ENCODE data around the gene FXYD5. TPM values are rescaled to one million over a fixed set of nuclear protein-coding genes. Genes with fewer than 3 reads are reported as not detected.

Gene FXYD5
- total and polyA plus RNA-seq, 8 donors: 10.3 to 118 (median 43.8) TPM

DNA sequence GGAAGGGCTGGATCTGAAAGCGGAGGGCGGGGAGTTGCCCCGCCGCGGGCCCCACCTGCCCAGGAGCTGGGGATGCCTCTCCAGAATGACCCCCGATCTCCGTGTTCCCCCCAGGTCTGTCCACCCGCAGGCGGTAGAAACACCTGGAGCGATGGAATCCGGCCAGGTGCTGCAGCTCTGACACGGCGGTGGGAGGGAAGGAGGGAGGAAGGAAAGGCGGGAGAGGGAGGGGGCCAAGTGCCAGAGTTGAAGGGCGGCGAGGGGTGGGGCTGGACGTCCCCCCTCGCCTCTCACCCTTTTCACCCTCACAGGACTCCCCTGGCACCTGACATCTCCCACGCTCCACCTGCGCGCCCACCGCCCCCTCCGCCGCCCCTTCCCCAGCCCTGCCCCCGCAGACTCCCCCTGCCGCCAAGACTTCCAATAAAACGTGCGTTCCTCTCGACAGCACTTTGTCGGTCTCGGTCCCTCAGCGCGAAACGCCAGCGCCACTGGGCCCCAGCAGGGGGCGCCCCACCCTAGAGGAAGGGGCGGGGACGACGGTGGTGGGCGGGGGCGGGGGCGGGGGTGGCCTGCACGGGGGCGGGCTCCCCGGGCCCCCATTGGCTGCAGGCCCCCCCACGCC is 11.8 kb upstream of the FXYD5 start:
- H3K27me3 ChIP-seq: peaks cover 0 to 56% (median 16%) of the 10 kb centered on the region in 3 donors
- no peaks in the 10 kb centered on the region for H3K9me3 ChIP-seq
- no peaks in the 10 kb centered on the region for H3K36me3 ChIP-seq
- TF ChIP-seq, protein P1, sequence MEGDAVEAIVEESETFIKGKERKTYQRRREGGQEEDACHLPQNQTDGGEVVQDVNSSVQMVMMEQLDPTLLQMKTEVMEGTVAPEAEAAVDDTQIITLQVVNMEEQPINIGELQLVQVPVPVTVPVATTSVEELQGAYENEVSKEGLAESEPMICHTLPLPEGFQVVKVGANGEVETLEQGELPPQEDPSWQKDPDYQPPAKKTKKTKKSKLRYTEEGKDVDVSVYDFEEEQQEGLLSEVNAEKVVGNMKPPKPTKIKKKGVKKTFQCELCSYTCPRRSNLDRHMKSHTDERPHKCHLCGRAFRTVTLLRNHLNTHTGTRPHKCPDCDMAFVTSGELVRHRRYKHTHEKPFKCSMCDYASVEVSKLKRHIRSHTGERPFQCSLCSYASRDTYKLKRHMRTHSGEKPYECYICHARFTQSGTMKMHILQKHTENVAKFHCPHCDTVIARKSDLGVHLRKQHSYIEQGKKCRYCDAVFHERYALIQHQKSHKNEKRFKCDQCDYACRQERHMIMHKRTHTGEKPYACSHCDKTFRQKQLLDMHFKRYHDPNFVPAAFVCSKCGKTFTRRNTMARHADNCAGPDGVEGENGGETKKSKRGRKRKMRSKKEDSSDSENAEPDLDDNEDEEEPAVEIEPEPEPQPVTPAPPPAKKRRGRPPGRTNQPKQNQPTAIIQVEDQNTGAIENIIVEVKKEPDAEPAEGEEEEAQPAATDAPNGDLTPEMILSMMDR (IDR thresholded peaks at IDR 0.05): peak in 3 of 7 experiments; percentile 52 to 83 (median 65)
- TF ChIP-seq POLR2A (IDR thresholded peaks at IDR 0.05) (no peak), POLR2AphosphoS5 (IDR thresholded peaks at IDR 0.05) (no peak)
- H3K4me3 ChIP-seq: peak overlapping the region; percentile 16 to 35 (median 18)
- peak; percentile 64 to 82 for DNase-seq
- intact Hi-C loops (cut with DNase I; ENCODE audit: low total_unique reads): loop anchor here (10.0 kb wide), 1 partner anchor 122 kb away; the partner anchor contains the start of gene USF2
- H3K27ac ChIP-seq: peak overlapping the region in 2 of 5 donors; percentile 29 to 35
- peaks cover 24 to 61% (median 52%) of the 10 kb centered on the region in 4 donors for H3K4me1 ChIP-seq
- 4 to 14% (median 5%) methylated on average over 18 to 45 of the region's 46 CpGs for WGBS, 5 donors

DNA sequence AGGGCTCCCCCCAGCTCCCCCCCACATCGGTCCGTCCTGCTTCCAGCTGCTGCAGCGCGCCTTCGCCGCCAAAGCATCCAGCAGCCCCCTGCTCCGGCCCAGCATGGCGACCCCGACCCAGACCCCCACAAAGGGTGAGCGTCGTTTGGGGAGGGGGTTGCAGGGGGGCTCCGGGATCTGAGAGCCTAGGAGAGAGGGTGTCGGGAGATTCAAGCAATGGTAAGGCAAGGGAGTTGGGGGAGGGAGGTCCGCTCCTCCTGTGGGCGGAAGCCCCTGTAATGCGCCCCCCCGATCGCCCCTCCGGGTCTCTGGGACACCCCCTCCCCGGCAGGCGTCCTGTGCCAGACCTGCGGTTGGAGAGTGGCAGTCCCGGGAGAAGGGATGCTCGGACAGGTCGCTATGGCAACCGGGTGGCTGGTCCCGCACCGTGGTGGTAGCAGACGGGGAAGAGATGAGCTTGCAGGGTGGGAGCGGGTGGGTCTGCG is 11.3 kb upstream of the FXYD5 start, which contains the start of gene FXYD7:
FXYD7 (plus strand) TSS at position 25 of the 485 bp plus-strand sequence; CDS start at position 104, 79 bp downstream.
- peak within 1 kb of the TSS in 2 of 5 donors; percentile 35 to 66 for H3K27ac ChIP-seq
- intact Hi-C loops (cut with DNase I; ENCODE audit: low total_unique reads): loop anchor here (10.0 kb wide), 1 partner anchor 122 kb away; the partner anchor contains the start of gene USF2
- H3K4me3 ChIP-seq: peak within 1 kb of the TSS; percentile 16 to 35 (median 18)
- H3K36me3 ChIP-seq: no peaks in the 10 kb centered on the region
- no peaks in the 10 kb centered on the region for H3K9me3 ChIP-seq
- TF ChIP-seq, protein P1 (IDR thresholded peaks at IDR 0.05): no peak
- no peak for TF ChIP-seq EP300 (IDR thresholded peaks at IDR 0.05)
- no peak for TF ChIP-seq POLR2AphosphoS5 (IDR thresholded peaks at IDR 0.05)
- TF ChIP-seq POLR2A (IDR thresholded peaks at IDR 0.05): no peak
- WGBS, 5 donors: 6 to 27% (median 9%) methylated on average over 22 to 31 of the region's 31 CpGs
- H3K27me3 ChIP-seq: peaks cover 0 to 56% (median 16%) of the 10 kb centered on the region in 3 donors
- peaks cover 24 to 57% (median 51%) of the 10 kb centered on the region in 4 donors for H3K4me1 ChIP-seq
- peak in 1 of 2 donors; percentile 62 for DNase-seq

DNA sequence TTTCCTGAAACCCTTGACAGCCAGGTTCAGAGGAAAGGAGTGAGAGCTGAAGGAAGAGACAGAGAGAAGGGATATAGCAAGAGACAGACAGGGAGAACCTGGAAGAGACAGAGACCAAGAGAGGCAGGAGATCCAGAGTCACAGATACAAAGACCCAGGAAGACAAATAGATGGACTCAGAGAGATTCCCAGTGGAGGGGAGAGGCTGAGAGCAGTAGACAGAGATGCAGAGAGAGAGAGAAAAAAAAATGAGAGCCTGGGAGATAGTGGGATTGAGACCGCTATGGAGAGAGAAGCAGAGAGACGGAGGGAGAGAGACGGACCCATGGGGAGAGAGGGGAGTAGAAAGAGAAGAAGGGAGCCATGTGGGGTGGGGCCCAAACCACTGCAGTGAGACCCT is 10.7 kb upstream of the FXYD5 start:
- Histone ChIP-seq H3K27me3 (peaks cover 0 to 52% (median 16%) of the 10 kb centered on the region in 3 donors), H3K4me3 (no peak overlapping the region), H3K36me3 (no peaks in the 10 kb centered on the region), H3K4me1 (peaks cover 24 to 53% (median 46%) of the 10 kb centered on the region in 4 donors), H3K9me3 (no peaks in the 10 kb centered on the region), H3K27ac (peak overlapping the region in 1 of 5 donors; percentile 35)
- intact Hi-C loops (cut with DNase I; ENCODE audit: low total_unique reads): loop anchor here (10.0 kb wide), 1 partner anchor 121 kb away; the partner anchor contains the start of gene USF2
- 32 to 44% (median 37%) methylated on average over 3 of the region's 3 CpGs for WGBS, 5 donors
- DNase-seq: no peak
- TF ChIP-seq EP300 (IDR thresholded peaks at IDR 0.05) (no peak), POLR2AphosphoS5 (IDR thresholded peaks at IDR 0.05) (no peak), POLR2A (IDR thresholded peaks at IDR 0.05) (no peak)

DNA sequence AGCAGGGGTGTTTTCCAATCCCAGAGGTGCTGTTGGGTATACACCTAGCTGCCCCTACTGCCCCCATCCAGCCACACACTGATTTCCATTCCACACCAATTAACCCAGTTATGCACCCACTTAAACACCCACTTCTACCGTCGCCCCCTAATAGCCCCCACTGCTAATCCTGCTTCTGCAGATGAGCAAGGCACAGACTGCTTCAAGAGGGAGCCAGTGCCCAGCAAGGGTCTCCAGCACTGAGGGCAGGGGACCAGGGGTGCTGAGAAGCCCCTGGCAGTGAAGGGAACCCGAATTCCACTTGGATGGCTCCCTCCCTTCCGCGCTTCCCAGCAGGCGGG is 10.3 kb upstream of the FXYD5 start:
- no peaks in the 10 kb centered on the region for H3K36me3 ChIP-seq
- intact Hi-C loops (cut with DNase I; ENCODE audit: low total_unique reads): loop anchor here (10.0 kb wide), 1 partner anchor 121 kb away; the partner anchor contains the start of gene USF2
- no peaks in the 10 kb centered on the region for H3K9me3 ChIP-seq
- no peak overlapping the region for H3K27ac ChIP-seq
- H3K4me1 ChIP-seq: peaks cover 24 to 52% (median 44%) of the 10 kb centered on the region in 4 donors
- no peak for DNase-seq
- H3K27me3 ChIP-seq: peaks cover 0 to 52% (median 16%) of the 10 kb centered on the region in 3 donors
- TF ChIP-seq, protein P1 (IDR thresholded peaks at IDR 0.05): no peak
- TF ChIP-seq POLR2A (IDR thresholded peaks at IDR 0.05) (no peak), POLR2AphosphoS5 (IDR thresholded peaks at IDR 0.05) (no peak), EP300 (IDR thresholded peaks at IDR 0.05) (no peak)
- H3K4me3 ChIP-seq: no peak overlapping the region
- WGBS, 5 donors: 13 to 44% (median 26%) methylated on average over 2 to 6 of the region's 6 CpGs

Measured in stomach (tissue), 9 donors.